ENCODE measurements around the gene RNF38.

GRCh38 chr9:36443581-36443980 is 43.5 kb upstream of the RNF38 start:
- no peak for TF ChIP-seq POLR2A (IDR thresholded peaks at IDR 0.05; ENCODE audit: low read depth, low read length)
- TF ChIP-seq TAF1 (IDR thresholded peaks at IDR 0.05; ENCODE audit: borderline replicate concordance, low read depth, low read length): no peak

Measured in GM12892 (cell line).